Measurements from ENCODE around the gene MCTS1. TPM values are rescaled to one million over a fixed set of nuclear protein-coding genes. Genes with fewer than 3 reads are reported as not detected.

The MCTS1 gene
- total and polyA plus RNA-seq, 2 donors (not counting 1 experiment from before 2014, with no cell fraction given), result 27.6 to 63.1 TPM

GRCh38 chrX:120653000-120653399, 49.1 kb downstream of the MCTS1 start:
- no peak overlapping the region for H2AFZ ChIP-seq (ENCODE audit: low read length)
- H3K4me2 ChIP-seq (ENCODE audit: extremely low read depth, insufficient read depth, low read length), result no peak overlapping the region
- DNase-seq (ENCODE audit: low read depth in 2 of 2), result no peak
- TF ChIP-seq CTCF (conservative IDR thresholded peaks at IDR 0.05 in 1 of 2, IDR thresholded peaks at IDR 0.05 in 1 of 2; ENCODE audit: low read depth in 1 of 2, low read length in 2 of 2) (no peak), EZH2 (IDR thresholded peaks at IDR 0.05; ENCODE audit: low read length, missing control alignments) (no peak)
- no peak overlapping the region for H3K27ac ChIP-seq (ENCODE audit: insufficient read depth, low read length)
- no peaks in the 10 kb centered on the region for H3K79me2 ChIP-seq (ENCODE audit: control insufficient read depth, insufficient read depth, low read length)
- no peaks in the 10 kb centered on the region for H3K4me1 ChIP-seq (ENCODE audit: control insufficient read depth, extremely low read depth, insufficient read depth, low read length)
- no peaks in the 10 kb centered on the region for H3K36me3 ChIP-seq (ENCODE audit: control insufficient read depth, insufficient read depth, low read length)
- no peaks in the 10 kb centered on the region for H3K9me3 ChIP-seq (ENCODE audit: control insufficient read depth, insufficient read depth, low read depth, low read length)
- H4K20me1 ChIP-seq (ENCODE audit: control insufficient read depth, extremely low read depth, insufficient read depth, low read length), result no peaks in the 10 kb centered on the region
- H3K9ac ChIP-seq (ENCODE audit: insufficient read depth, low read length), result no peak overlapping the region
- H3K4me3 ChIP-seq (replicated peaks in 1 of 4; ENCODE audit: control extremely low read depth in 1 of 4, insufficient read depth in 1 of 4, low read depth in 3 of 4, low read length in 4 of 4), result no peak overlapping the region
- no peaks in the 10 kb centered on the region for H3K27me3 ChIP-seq (ENCODE audit: control insufficient read depth, insufficient read depth, low read length)

- Histone ChIP-seq H3K27ac (ENCODE audit: insufficient read depth, low read length) (no peak overlapping the region), H3K4me2 (ENCODE audit: extremely low read depth, insufficient read depth, low read length) (no peak overlapping the region), H3K4me1 (ENCODE audit: control insufficient read depth, extremely low read depth, insufficient read depth, low read length) (no peaks in the 10 kb centered on the region), H3K4me3 (replicated peaks in 1 of 4; ENCODE audit: control extremely low read depth in 1 of 4, insufficient read depth in 1 of 4, low read depth in 3 of 4, low read length in 4 of 4) (no peak overlapping the region), H3K36me3 (ENCODE audit: control insufficient read depth, insufficient read depth, low read length) (no peaks in the 10 kb centered on the region), H4K20me1 (ENCODE audit: control insufficient read depth, extremely low read depth, insufficient read depth, low read length) (no peaks in the 10 kb centered on the region), H2AFZ (ENCODE audit: low read length) (no peak overlapping the region), H3K79me2 (ENCODE audit: control insufficient read depth, insufficient read depth, low read length) (no peaks in the 10 kb centered on the region), H3K9ac (ENCODE audit: insufficient read depth, low read length) (no peak overlapping the region), H3K27me3 (ENCODE audit: control insufficient read depth, insufficient read depth, low read length) (no peaks in the 10 kb centered on the region), H3K9me3 (ENCODE audit: control insufficient read depth, insufficient read depth, low read depth, low read length) (no peaks in the 10 kb centered on the region)
- TF ChIP-seq CTCF (conservative IDR thresholded peaks at IDR 0.05 in 1 of 2, IDR thresholded peaks at IDR 0.05 in 1 of 2; ENCODE audit: low read depth in 1 of 2, low read length in 2 of 2), result no peak
- no peak for TF ChIP-seq EZH2 (IDR thresholded peaks at IDR 0.05; ENCODE audit: low read length, missing control alignments)
- DNase-seq (ENCODE audit: low read depth in 2 of 2), result peak in 1 of 2 donors; percentile 30
Measured at GRCh38 chrX:120660637-120661036, 56.7 kb downstream of the MCTS1 start.

Other genes with a start within 250 kb of the MCTS1 start
- not detected in 2 replicates for gene ATP1B4, start 242.0 kb upstream of the MCTS1 start, total RNA-seq
- not detected in 2 replicates for gene ATP1B4, start 242.0 kb upstream of the MCTS1 start, polyA plus RNA-seq
- 172 and 182 TPM in 2 replicates for gene LAMP2, start 134.8 kb upstream of the MCTS1 start, total RNA-seq
- gene LAMP2, start 134.8 kb upstream of the MCTS1 start, polyA plus RNA-seq, result 159 and 196 TPM in 2 replicates
- 32.4 and 39.3 TPM in 2 replicates for gene CUL4B, start 43.1 kb upstream of the MCTS1 start, total RNA-seq
- 50.7 and 57.0 TPM in 2 replicates for gene CUL4B, start 43.1 kb upstream of the MCTS1 start, polyA plus RNA-seq
- 24.4 and 27.4 TPM in 2 replicates for gene C1GALT1C1, start 26.0 kb downstream of the MCTS1 start, total RNA-seq
- 34.5 and 36.6 TPM in 2 replicates for gene C1GALT1C1, start 26.0 kb downstream of the MCTS1 start, polyA plus RNA-seq

Data from fibroblast of lung (primary cell).